Cardiac fibroblast (primary cell): ENCODE data around the gene BCAR1.

Source experiments
- DNase-seq, 2 donors: peaks; one replicate each; pipeline versions ENCODE4 v3.0.0 to v3.0.0-alpha.2; 2010; ENCODE audit warnings: low read depth in 2 of 2
- H3K4me3 ChIP-seq, 2 donors: replicated peaks in 1 of 2; 1 replicate in 1 of 2; 2 replicates in 1 of 2; pipeline ENCODE4 v1.5.1; 2011; ENCODE audit warnings: low read depth in 2 of 2, low read length in 2 of 2, mild to moderate bottlenecking in 2 of 2, moderate library complexity in 1 of 2
- TF ChIP-seq, protein P1 (sequence below): IDR thresholded peaks from one replicate; pipeline ENCODE4 v1.5.1; 2011; ENCODE audit warnings: low read depth, mild to moderate bottlenecking, low read length, inconsistent platforms

Gene BCAR1

DNA sequence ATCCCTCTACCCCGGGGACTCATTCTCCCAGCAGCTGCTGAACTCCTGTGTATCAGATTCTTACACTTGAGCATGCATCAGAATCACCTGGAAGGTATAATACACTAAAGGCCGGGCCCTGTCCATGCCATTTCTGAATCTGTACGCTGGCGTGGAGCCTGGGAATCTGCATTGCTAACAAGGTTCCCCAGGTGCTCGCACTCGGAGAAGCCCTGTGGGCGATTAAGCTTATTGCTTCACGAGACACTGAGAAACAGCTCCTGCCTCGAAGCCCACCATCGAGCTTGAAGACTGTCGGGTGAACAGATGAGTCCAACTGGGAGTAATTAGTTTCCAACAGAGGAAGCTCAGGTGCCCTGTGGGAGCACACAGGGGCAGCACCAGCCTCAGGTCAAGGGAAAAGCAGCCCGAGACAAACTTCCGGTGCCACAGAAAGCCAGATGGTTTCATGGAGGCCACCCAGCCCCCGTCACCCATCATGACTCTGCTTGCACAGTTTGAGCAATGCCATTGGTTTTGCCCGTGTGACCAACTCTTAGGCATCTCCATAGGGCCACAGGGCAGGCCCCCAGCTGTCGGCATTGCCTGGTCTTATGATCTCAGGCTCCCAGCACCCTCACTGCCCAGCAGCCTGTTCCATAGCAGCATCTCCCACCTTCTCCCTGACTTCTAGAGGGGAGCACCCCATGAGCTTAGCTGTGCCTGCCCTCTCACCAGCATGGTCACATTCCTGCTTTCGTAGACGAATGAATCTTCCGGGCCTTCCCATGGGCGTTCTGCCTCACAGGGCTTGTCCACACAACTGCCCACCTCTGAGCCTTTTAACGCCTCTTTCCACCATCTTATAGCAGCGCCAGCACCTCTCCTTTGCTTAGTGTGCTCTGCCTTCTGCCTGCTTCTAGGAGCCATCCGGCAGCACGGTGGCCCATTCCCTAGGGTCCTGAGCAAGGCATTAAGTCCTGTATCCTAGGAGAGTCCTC lies 55.3 kb downstream of the BCAR1 start:
- TF ChIP-seq, protein P1, sequence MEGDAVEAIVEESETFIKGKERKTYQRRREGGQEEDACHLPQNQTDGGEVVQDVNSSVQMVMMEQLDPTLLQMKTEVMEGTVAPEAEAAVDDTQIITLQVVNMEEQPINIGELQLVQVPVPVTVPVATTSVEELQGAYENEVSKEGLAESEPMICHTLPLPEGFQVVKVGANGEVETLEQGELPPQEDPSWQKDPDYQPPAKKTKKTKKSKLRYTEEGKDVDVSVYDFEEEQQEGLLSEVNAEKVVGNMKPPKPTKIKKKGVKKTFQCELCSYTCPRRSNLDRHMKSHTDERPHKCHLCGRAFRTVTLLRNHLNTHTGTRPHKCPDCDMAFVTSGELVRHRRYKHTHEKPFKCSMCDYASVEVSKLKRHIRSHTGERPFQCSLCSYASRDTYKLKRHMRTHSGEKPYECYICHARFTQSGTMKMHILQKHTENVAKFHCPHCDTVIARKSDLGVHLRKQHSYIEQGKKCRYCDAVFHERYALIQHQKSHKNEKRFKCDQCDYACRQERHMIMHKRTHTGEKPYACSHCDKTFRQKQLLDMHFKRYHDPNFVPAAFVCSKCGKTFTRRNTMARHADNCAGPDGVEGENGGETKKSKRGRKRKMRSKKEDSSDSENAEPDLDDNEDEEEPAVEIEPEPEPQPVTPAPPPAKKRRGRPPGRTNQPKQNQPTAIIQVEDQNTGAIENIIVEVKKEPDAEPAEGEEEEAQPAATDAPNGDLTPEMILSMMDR: no peak
- no peak overlapping the region for H3K4me3 ChIP-seq
- DNase-seq: no peak

DNA sequence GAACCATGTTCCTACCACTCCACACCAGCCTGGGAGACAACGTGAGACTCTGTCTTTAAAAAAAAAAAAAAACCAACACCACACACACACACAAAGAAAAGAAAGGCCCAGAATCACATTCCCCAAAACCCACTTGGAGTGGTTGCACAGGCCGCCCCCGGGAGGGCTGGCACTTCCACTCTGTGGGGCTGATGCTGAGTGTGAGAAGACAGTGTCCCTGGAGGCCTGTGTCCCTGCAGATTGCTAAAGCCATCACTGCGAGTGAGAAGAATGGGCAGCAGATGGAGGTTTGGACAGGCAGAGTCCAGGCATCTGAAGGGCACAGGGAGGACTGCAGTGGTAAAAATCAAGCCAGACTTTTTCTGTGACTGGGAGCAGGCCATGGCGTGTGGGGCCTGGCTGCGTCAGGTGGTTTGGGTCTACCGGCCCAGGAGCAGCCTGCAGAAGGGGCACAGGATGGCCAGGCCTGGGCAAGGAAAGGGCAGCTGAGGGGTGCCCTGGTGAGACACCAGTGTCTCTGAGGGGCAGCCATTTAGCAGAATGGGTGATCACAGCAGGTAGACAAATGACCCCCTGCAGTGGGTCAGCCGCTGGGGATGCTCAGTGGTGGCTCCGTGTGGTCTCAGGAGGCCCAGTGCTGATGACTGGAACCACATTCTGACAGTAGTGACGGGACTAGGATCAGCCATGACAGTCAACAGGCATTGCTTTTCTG lies 57.5 kb downstream of the BCAR1 start:
- DNase-seq: no peak
- TF ChIP-seq, protein P1: no peak
- H3K4me3 ChIP-seq: no peak overlapping the region

DNA sequence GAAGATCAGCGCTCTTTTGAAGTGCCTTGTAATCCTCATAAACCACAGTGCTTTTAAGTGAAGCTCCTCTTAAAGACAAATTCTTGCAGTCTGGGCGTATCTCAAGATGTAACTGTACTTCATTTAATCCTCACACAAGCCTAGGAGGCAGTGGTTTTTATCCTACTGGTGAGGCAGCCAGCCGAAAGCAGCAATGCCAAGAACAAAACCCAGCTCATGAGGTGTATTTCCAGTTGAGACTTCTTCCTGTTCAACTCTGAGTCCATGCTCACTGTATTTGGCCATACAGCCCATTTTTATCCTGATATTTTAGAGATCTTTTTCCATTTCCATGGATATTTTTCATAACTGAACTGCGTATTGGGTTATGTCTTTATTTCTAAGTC lies 58.2 kb downstream of the BCAR1 start:
- H3K4me3 ChIP-seq: no peak overlapping the region
- TF ChIP-seq, protein P1: no peak
- no peak for DNase-seq

DNA sequence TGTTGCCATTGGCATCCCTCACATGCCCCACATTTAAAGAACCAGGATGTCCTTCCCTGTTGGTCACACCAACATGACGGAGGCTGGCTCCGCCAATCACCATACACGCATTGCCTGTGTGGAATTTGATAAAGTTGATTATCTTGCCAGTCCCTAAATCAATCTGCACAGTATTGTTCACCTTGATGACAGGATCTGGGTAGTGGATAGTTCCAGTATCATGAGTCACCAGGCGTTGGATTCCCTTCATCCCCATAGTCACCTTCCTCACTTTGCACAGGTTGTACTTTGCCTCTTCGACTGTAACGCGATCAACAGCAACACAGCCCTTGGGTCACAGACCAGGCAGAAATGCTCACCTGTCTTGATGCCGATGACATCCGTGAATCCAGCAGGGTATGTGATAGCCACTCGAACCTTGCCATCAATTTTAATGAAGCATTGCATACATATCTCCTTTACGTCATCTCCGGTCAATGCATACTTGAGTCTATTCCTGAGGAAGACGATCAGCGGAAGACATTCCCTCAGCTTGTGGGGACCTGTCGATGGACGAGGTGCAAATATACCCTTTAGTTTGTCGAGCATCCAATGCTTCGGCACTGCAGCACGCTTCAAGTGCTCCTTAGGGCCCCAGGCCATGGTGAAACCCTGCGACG lies 58.7 kb downstream of the BCAR1 start:
- DNase-seq: no peak
- TF ChIP-seq, protein P1: no peak
- no peak overlapping the region for H3K4me3 ChIP-seq

DNA sequence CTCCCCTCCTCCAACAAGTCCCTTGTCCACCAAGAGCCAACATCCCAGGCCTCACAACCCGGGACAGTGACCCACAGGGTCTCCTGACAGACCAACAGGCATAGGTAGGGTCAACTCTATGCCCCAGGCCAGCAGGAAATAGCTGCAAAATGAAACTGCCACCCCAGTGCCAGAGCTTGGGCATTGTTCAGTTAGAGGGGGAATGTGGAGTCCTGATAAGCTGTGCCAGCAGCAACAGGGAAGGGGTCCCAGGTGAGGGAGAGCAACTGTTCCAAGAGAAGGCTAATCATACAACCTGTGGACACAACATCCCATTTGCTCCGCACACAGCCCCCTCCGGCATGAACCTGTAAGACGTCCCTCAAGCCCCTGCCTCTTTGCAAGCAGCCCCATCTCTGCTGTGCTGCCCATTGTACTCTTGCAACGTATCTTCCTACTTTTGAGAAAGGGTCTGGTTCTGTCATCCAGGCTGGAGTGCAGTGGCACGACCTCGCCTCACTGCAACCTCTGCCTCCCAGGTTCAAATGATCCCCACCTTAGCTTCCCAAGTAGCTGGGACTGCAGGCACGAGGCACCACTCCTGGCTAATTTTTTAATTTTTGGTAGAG lies 61.7 kb downstream of the BCAR1 start:
- no peak overlapping the region for H3K4me3 ChIP-seq
- no peak for DNase-seq
- TF ChIP-seq, protein P1: no peak

DNA sequence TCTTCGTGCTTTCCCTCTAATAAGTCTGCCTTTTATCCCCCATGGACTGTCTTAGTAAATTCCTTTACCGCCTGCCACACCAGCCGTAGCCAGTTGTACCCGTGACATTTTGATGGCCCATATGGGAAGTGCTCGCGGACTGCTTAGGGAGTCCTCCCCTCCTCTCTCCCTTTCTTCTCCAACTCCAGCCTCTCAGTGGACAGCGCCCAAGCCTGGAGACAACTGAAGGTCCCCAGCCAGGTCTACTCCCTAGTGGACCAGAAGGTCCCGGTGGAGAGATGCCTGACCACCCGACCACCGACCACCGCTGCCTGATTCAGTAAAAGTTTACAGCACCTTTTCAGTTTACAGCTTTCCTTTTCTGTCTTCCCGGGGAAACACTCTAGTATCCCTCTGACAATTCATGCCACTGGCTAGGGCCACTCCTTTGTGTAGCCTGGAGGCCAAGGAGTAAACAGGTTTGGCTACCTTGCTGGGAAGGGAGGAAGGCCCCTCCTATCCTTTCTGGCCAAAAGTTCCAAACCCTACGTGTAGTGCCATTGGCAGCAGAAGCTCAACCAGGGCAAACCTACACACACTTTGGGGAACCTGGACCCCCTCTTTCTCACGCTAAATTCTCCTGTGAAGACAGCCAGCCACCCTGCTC lies 62.5 kb downstream of the BCAR1 start:
- no peak overlapping the region for H3K4me3 ChIP-seq
- DNase-seq: no peak
- TF ChIP-seq, protein P1: no peak
